Measurements from ENCODE around the gene VPS16.
"Not testable (repeated sequence)": the region's sequence is repeated elsewhere in the genome, so short reads cannot be mapped to it uniquely, and the experiment has no call there.

Gene VPS16

GRCh38 chr20:2807929-2808328, 32.6 kb upstream of the VPS16 start:
- DNase-seq = not testable (repeated sequence)

DNA sequence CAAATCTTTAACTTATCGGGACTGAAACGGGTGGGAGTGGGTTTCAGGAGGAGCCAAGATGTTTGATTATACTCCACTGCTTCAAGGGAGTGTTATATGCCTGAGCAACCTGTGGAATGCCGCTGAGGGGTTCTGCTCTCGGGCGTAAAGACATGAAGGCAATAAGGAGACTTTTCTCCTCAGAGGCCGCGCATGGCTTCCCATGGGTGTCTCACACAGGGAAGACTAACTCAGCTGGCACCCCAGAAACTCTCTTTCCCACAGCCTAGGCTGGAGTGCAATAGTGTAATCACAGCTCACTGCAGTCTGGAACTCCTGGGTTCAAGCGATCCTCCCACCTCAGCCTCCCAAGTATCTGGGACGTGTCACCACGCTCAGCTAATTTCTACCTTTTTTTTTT, 30.9 kb upstream of the VPS16 start:
- no peak for DNase-seq

DNA sequence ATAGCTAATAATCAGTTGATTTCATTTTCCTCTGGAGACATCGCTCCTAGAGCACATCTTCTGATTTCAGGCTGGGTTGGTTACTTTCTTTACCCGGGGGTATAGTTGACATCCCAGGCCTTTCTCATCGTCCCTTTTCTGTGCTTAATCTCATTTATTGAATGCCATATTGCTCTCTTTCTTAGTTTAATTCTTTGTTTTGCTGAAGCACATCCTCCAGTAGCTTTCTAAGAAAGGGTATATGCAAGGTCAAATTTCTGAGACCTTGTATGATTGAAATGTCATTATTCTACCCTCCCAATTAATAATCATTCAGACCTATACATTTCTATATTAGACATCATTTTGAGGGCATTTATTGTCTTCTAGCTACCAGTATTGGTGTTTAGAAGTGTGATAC, 28.4 kb upstream of the VPS16 start:
- DNase-seq = no peak

GRCh38 chr20:2814076-2814475, 26.5 kb upstream of the VPS16 start:
- DNase-seq = no peak

- DNase-seq = no peak
These were observed 25.9 kb upstream of the VPS16 start, which contains the start of gene C20orf141 for GRCh38 chr20:2814587-2815051. Gene C20orf141 (plus strand): TSS chr20:2814987. CDS start chr20:2815185, 198 bp downstream.

GRCh38 chr20:2815242-2815900, 25.2 kb upstream of the VPS16 start:
- DNase-seq = no peak

- DNase-seq = no peak
These were observed 24.4 kb upstream of the VPS16 start, which contains the start of gene TMEM239 for GRCh38 chr20:2816030-2816582. Gene TMEM239 (plus strand): TSS chr20:2816364. CDS start chr20:2816555, 191 bp downstream.

GRCh38 chr20:2816583-2817340, 23.8 kb upstream of the VPS16 start:
- no peak for DNase-seq

GRCh38 chr20:2817341-2817726, 23.2 kb upstream of the VPS16 start:
- no peak for DNase-seq

- DNase-seq = no peak
These were observed 22.5 kb upstream of the VPS16 start for GRCh38 chr20:2817891-2818595.

GRCh38 chr20:2820084-2820895, 20.3 kb upstream of the VPS16 start:
- no peak for DNase-seq

GRCh38 chr20:2820896-2821869, 19.4 kb upstream of the VPS16 start:
- DNase-seq = no peak

DNA sequence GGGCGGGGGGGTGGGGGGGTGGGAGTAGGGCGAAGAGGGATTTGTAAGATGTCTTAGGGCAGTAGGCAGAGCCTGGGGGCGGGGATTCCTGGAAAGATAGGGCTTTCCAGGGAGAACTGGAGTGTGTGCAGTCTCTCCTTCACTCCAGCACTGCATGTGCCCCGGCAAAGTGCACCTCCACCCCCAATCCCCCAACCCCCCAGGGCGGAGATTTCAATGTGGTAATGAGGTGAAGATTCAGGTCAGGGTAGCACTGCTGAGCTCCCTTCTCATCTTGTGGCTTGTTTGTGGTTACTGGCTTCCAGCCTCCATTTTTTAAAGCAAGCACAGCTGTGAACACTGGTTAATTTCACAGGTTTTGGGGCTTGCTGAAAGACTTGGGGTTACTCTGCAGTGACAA, 18.5 kb upstream of the VPS16 start:
- DNase-seq = no peak

- no peak for DNase-seq
These were observed 14.8 kb upstream of the VPS16 start for GRCh38 chr20:2825761-2826160.

- DNase-seq = no peak
These were observed 13.9 kb upstream of the VPS16 start for GRCh38 chr20:2826655-2827054.

- no peak for DNase-seq
These were observed 11.2 kb upstream of the VPS16 start for GRCh38 chr20:2829376-2829775.

DNA sequence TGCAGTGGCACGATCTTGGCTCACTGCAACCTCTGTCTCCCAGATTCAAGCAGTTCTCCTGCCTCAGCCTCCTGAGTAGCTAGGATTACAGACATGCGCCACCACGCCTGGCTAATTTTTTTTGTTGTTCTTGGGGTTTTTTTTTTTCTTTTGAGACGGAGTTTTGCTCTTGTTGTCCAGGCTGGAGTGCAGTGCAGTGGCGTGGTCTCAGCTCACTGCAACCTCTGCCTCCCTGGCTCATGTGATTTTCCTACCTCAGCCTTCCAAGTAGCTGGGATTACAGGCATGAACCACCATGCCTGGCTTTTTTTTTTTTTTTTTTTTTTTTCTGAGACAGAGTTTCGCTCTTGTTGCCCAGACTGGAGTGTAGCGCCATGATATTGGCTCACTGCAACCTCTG, 9.3 kb upstream of the VPS16 start:
- DNase-seq = not testable (repeated sequence)

DNA sequence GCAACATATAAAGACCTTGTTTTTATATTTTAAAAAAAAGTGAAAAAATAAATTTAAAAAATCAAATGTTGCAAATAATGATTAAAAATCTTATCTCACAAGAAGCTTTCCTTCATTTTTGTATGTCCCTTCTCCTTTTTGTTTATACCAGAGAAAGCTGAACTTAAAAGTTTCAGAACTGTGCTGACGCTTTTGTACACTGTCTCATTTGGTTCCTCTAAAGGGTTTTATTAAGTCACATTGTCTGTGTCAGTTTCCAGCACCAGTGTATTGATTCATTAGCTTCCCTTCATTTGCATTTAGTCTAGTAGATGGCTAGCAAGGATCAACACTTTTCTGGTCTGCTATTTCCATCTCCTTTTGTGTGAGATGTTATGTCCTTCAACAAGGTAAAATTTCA, 6.8 kb upstream of the VPS16 start:
- DNase-seq = no peak

- DNase-seq = no peak
These were observed 6.0 kb upstream of the VPS16 start for GRCh38 chr20:2834401-2835110.

- no peak for DNase-seq
These were observed 5.2 kb upstream of the VPS16 start for GRCh38 chr20:2835331-2835796.
